Measurements from ENCODE around the gene MIGA2. TPM values are rescaled to one million over a fixed set of nuclear protein-coding genes. Genes with fewer than 3 reads are reported as not detected.

The MIGA2 gene
- total RNA-seq, 2 experiments from 2014 or later, result 53.2 to 56.9 TPM

DNA sequence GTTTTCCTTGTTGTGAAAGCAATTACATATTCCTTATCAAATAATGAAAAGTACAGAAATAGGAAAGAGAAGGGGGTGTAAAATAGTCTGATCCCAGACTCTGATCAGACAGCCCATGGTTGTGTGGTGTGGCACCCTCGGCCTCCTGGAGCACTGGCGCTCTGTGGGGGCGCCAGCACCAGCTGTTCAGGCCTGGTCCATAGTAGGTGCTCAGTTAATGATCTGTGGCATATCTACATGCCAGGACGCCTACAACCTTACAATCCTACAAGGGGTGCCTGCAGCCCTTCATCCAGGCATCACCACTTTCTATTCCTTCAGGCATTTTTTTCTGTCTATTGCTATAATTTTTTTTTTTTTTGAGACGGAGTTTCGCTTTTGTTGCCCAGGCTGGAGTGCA lies 16.6 kb downstream of the MIGA2 start:
- H3K36me3 ChIP-seq (ENCODE audit: insufficient read depth, low read length), result peaks cover 41% of the 10 kb centered on the region
- H3K36me3 Mint-ChIP-seq (ENCODE audit: low read depth), result peaks cover 43% of the 10 kb centered on the region

DNA sequence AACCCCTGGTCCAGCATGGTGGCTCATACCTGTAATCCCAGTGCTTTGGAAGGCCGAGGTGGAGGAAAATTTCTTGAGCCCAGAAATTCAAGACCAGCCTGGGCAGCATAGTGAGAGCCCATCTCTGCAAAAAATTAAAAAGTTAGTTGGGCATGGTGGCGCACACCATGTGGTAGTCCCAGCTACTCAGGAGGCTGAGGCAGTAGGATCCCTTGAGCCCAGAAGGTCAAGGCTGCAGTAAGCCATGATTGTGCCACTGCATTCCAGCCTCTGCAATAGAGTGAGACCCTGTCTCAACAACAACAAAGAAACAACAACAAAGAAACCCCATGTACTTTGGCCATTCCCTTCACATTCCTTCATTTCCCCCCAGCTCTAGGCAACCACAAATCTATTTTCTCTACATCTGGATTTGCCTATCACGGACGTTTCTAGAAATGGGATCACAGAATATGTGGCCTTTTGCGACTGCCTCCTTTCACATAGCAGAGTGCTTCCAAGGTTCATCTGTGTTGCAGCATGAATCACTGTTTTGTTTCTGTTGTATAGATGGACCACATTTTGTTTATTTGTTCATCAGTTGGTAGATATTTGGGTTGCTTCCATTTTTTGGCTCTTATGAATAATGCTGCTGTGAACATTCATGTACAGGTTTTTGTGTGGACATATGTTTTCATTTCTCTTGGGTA lies 17.9 kb downstream of the MIGA2 start:
- peaks cover 39% of the 10 kb centered on the region for H3K36me3 Mint-ChIP-seq (ENCODE audit: low read depth)
- intact Hi-C loops (cut with DNase I, micrococcal nuclease), result no loop called here

More for the DNA sequence above, 16.6 kb downstream of the MIGA2 start:
- no peaks in the 10 kb centered on the region for H3K27me3 Mint-ChIP-seq
- no peak for DNase-seq
- no peak overlapping the region for H3K27ac ChIP-seq (ENCODE audit: low read depth in 1 of 2, low read length in 2 of 2)
- no peaks in the 10 kb centered on the region for H3K4me1 ChIP-seq (ENCODE audit: insufficient read depth, low read length)
- H3K4me3 Mint-ChIP-seq, result no peak overlapping the region
- TF ChIP-seq CTCF (IDR thresholded peaks at IDR 0.05), result no peak
- H3K9me3 Mint-ChIP-seq, result no peaks in the 10 kb centered on the region
- intact Hi-C loops (cut with DNase I, micrococcal nuclease), result no loop called here
- POLR2A ChIA-PET, result no interaction called here
- no peaks in the 10 kb centered on the region for H3K4me1 Mint-ChIP-seq (ENCODE audit: low read depth)
- ATAC-seq (ENCODE audit: poor library complexity), result no peak
- no peak overlapping the region for H3K4me3 ChIP-seq (ENCODE audit: low read length)
- H3K27ac Mint-ChIP-seq, result no peak overlapping the region
- no peaks in the 10 kb centered on the region for H3K9me3 ChIP-seq (ENCODE audit: control insufficient read depth in 1 of 2, insufficient read depth in 1 of 2, low read length in 2 of 2)
- no peaks in the 10 kb centered on the region for H3K27me3 ChIP-seq (ENCODE audit: control insufficient read depth in 1 of 2, insufficient read depth in 2 of 2, low read length in 2 of 2)
- CTCF ChIA-PET, result no interaction called here

GRCh38 chr9:129058965-129059795 lies 22.8 kb downstream of the MIGA2 start:
- CTCF ChIA-PET, result interaction anchor here (0.7 kb wide), 1 partner anchor 108 kb away, joined by 3 read pairs; no protein-coding TSS in a partner anchor
- DNase-seq, result no peak

More for the DNA sequence above, 17.9 kb downstream of the MIGA2 start:
- Mint-ChIP-seq H3K27me3 (no peaks in the 10 kb centered on the region), H3K4me1 (ENCODE audit: low read depth) (no peaks in the 10 kb centered on the region), H3K4me3 (no peak overlapping the region), H3K27ac (no peak overlapping the region), H3K9me3 (no peaks in the 10 kb centered on the region)
- Histone ChIP-seq H3K36me3 (ENCODE audit: insufficient read depth, low read length) (peaks cover 36% of the 10 kb centered on the region), H3K4me1 (ENCODE audit: insufficient read depth, low read length) (no peaks in the 10 kb centered on the region), H3K9me3 (ENCODE audit: control insufficient read depth in 1 of 2, insufficient read depth in 1 of 2, low read length in 2 of 2) (no peaks in the 10 kb centered on the region), H3K4me3 (ENCODE audit: low read length) (no peak overlapping the region), H3K27ac (ENCODE audit: low read depth in 1 of 2, low read length in 2 of 2) (no peak overlapping the region), H3K27me3 (ENCODE audit: control insufficient read depth in 1 of 2, insufficient read depth in 2 of 2, low read length in 2 of 2) (no peaks in the 10 kb centered on the region)
- ATAC-seq (ENCODE audit: poor library complexity), result no peak
- TF ChIP-seq CTCF (IDR thresholded peaks at IDR 0.05), result no peak
- DNase-seq, result no peak
- ChIA-PET POLR2A (no interaction called here), CTCF (interaction anchor here (0.8 kb wide), 1 partner anchor 14 kb away, joined by 3 read pairs; no protein-coding TSS in a partner anchor)

More at GRCh38 chr9:129058965-129059795, 22.8 kb downstream of the MIGA2 start:
- Mint-ChIP-seq H3K4me3 (no peak overlapping the region), H3K27ac (no peak overlapping the region), H3K27me3 (no peaks in the 10 kb centered on the region), H3K4me1 (ENCODE audit: low read depth) (no peaks in the 10 kb centered on the region), H3K36me3 (ENCODE audit: low read depth) (peaks cover 52% of the 10 kb centered on the region), H3K9me3 (no peaks in the 10 kb centered on the region)
- Histone ChIP-seq H3K4me3 (ENCODE audit: low read length) (no peak overlapping the region), H3K36me3 (ENCODE audit: insufficient read depth, low read length) (peaks cover 61% of the 10 kb centered on the region), H3K9me3 (ENCODE audit: control insufficient read depth in 1 of 2, insufficient read depth in 1 of 2, low read length in 2 of 2) (no peaks in the 10 kb centered on the region), H3K27ac (ENCODE audit: low read depth in 1 of 2, low read length in 2 of 2) (no peak overlapping the region), H3K27me3 (ENCODE audit: control insufficient read depth in 1 of 2, insufficient read depth in 2 of 2, low read length in 2 of 2) (no peaks in the 10 kb centered on the region), H3K4me1 (ENCODE audit: insufficient read depth, low read length) (no peaks in the 10 kb centered on the region)
- intact Hi-C loops (cut with DNase I, micrococcal nuclease), result no loop called here
- no peak for ATAC-seq (ENCODE audit: poor library complexity)
- POLR2A ChIA-PET, result interaction anchor here (0.6 kb wide), 1 partner anchor 296 kb away, joined by 3 read pairs; no protein-coding TSS in a partner anchor
- TF ChIP-seq CTCF (IDR thresholded peaks at IDR 0.05), result no peak
